Measurements from ENCODE around the gene TTYH3.
"Not testable (repeated sequence)": the region's sequence is repeated elsewhere in the genome, so short reads cannot be mapped to it uniquely, and the experiment has no call there.

Gene TTYH3

GRCh38 chr7:2666588-2667250 lies 34.9 kb downstream of the TTYH3 start:
- DNase-seq: no peak

- no peak for DNase-seq
Observed at GRCh38 chr7:2667843-2668242, 36.1 kb downstream of the TTYH3 start.

- DNase-seq: no peak
Observed at GRCh38 chr7:2668401-2668800, 36.6 kb downstream of the TTYH3 start.

DNA sequence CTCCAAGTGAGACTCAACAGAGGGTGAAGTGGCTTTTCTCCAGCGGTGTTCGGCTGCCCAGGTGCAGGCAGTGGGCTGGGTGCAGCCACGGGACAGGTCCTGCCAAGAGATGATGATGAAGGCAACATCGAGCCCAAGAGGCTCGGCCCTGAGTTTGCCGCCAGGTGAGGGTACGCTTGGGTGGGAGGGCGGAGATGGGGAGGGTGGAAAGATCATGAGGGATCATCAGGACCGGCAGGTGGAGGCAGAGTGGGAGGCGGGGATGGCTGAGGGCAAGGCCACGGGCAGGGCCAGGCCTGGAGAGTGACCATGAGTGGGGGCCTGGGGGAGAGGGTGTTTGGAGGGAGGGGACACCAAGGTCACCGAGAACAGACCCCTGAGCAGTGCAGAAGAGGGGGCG lies 38.4 kb downstream of the TTYH3 start:
- no peak for DNase-seq

DNA sequence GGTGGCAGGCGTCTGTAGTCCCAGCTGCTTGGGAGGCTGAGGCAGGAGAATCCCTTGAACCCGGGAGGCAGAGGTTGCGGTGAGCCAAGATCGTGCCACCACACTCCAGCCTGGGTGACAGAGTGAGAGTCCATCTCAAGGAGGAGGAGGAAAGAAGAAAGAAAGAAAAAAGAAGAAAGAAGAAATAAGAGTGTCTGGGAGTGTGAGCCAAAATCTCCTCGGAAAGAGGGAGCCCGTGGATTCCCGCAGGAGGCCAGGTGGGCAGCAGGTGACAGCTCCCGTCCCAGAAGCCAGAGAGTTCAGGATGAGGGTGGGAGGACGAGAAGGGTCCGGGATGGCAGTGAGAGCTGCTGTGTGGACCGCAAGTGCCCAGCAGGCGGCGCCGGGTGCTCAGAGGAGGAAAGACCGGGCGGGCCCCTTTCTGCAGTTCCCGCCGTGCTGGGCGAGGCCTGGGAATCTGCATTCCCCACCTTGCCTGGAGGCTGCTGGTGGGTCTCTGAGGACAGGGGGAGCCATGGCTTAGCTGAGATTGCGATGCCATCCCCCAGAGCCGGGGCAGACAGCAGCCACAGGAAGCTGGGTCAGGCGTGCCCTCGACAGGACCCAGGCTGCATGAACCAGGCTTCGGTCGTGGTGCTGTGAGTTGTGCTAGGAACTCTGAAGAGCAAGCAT lies 39.1 kb downstream of the TTYH3 start:
- no peak for DNase-seq

DNA sequence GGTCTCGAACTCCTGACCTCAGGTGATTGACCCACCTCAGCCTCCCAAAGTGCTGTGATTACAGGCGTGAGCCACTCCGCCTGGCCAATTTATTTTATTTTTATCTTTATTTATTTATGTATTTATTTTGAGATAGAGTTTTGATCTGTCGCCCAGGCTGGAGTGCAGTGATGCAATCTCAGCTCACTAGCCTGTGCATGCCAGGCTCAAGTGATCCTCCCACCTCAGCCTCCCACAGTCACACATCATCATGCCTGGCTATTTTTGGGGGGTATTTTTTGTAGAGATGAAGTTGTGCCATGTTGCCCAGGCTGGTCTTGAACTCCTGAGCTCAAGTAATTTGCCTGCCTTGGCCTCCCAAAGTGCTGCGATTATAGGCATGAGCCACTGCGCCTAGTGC lies 41.4 kb downstream of the TTYH3 start:
- not testable (repeated sequence) for DNase-seq

DNA sequence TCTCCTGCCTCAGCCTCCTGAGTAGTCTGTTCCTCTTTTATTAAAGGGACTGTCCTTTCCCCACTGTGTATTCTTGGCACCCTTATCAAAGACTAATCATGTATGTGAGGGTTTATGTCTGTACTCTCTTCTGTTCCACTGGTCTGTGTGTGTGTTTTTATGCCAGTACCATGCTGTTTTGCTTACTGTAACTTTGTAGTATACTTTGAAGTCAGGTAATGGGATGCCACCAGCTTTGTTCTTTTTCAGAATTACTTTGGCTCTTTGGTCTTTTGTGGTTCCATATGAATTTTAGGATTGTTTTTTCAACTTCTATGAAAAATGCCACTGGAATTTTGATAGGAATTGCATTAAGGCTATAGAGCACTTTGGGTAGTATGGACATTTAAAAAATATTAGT lies 42.1 kb downstream of the TTYH3 start:
- no peak for DNase-seq

DNA sequence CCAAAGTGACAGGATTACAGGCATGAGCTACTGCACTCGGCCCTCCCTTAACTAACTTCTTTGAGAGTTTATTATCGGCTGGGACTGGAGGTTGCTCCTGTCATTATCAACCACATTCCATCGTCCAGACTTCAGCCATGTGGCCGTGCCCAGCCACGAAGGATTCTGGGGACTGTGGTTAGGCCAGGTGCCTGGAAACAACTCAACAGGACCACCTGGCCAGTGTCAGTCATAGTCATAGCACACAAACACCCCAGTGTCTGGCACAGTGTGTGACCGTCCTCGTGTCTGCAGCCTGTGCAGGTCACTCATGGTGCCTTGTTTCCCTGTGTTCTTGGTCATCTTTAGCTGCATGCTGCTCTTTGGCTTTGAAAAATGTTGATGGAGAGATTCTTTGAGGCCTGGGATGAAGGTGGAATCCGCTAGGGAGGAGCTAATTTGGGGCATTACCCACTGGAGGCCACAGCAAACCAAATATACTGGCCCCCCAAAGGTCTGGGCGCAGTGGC lies 43.5 kb downstream of the TTYH3 start:
- no peak for DNase-seq

GRCh38 chr7:2676576-2676975 lies 44.8 kb downstream of the TTYH3 start:
- DNase-seq: not testable (repeated sequence)

DNA sequence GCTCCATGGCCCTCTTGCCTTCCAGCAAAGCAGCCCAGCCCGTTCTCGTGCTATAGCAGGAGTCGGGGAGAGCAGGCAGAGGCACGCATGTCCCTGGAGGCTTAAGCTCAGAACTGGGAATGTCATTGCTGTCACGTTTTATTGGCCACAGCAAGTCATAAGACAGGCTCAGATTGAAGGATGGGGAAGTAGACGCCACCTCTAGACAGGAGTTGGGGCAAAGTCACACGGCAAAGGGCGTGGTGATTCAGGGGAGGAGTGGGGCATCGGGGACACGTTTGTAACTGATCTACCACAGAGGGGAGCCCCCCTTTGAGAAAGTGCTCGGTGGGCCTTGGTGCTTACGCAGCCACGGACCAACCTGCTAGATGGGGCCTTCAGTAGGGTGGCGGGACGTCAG lies 46.7 kb downstream of the TTYH3 start:
- not testable (repeated sequence) for DNase-seq

- DNase-seq: not testable (repeated sequence)
Observed at GRCh38 chr7:2679135-2680127, 47.6 kb downstream of the TTYH3 start.

- DNase-seq: no peak
Observed at GRCh38 chr7:2680256-2680655, 48.5 kb downstream of the TTYH3 start.

- DNase-seq: peak; percentile 34
Observed at GRCh38 chr7:2680792-2681490, 49.2 kb downstream of the TTYH3 start.

DNA sequence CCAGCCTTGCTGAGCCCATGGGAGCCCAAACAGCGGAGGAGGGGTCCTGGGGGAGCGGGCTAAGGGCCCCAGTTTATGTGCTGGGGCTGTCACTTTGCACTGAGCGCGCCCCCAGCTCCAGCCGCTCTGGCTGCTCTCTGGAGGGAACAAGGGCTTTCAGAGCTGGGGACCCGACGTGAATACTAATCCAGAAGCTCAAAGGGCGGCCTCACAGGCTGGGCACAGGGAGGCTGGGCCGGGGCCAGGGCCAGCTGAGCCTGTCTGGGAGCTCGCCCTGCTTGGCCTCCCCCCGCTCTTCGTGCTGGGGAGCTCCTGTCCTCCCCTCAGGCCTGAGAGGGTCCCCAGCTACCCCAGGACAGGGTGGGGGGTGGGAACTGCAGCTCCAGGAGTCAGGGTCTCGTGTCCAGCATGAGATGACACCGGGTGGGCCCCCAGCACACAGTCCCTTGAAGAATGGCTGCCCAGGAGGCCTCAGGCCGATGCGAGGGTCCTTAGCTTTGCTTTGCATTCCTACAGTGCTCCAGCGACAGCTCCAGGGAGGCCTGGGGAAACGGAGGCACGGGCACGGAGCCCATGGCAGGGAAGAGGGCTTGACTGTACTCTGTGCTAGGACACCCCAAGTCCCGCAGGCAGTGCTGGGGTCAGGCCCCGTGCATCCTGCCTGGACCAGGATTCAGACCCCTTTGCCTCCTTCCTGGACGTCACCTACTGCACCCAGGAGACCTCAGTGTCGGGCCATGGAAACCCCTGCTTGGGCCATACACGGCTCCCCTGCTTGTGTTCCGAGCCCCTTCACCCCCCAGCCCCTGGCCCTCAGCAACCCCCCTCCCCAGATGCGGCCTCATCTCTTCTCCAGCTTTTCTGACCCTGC lies 50.4 kb downstream of the TTYH3 start:
- DNase-seq: no peak

DNA sequence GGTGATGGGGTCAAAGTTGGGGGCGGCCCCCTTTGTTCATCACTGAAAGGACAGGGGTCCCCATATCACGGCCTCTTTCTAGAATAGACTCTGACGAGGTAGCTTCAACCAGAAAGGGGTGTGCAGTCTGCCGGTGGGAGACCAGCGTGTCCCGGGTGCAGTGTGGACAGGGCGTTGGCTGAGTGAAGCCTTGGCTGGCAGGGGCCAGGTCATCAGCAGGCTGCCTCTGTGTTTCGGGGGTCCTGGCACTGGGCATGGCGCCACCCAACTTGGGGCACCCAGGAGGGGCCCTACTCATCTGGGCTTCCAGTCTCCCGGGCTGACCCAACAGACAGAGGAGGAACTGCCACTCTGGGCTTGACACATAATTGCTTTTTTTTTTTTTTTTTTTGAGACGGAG lies 52.7 kb downstream of the TTYH3 start:
- DNase-seq: no peak

DNA sequence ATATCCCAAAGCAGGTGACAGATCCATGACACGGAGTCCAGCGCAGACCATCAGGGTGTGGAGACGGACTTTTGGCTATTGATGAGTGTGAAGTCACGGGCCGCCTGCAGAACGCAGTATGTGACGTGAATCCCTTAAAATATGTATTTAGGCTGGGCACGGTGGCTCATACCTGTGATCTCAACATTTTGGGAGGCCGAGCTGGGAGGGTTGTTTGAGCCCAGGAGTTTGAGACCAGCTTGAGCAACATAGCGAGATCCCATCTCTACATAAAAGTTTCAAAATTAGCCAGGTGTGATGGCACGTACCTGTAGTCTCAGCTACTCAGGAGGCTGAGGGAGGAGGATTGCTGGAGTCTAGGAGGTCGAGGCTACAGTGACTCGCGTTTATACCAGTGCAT lies 54.3 kb downstream of the TTYH3 start:
- DNase-seq: no peak

DNA sequence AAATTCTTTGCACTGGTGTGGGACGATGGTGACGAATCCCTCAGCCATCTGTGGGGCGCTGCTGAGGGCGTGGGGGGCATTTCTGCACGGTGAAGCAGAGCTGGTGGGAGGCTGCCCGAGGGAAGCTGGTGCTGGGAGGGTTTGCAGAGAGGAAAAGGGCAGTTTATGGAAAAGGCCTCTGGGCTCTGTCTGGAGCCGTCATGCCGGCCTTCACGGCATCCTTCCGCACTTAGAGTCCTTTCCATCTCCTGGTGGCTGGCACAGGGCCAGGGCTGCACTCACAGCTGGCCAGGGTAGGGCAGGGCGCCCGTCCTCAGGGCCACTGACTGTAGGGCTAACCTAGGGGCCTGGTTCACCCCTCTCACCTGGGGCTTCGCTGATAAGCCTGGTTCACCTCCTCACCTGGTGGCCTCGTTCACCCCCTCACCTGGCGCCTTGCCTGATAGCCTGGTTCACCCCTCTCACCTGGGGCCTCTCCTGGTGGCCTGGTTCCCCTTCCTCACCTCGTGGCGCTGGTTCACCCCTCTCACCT lies 55.6 kb downstream of the TTYH3 start:
- no peak for DNase-seq

- DNase-seq: no peak
Observed at GRCh38 chr7:2687881-2688318, 56.1 kb downstream of the TTYH3 start, which contains the start of gene AMZ1. TSS of gene AMZ1 (plus strand) at chr7:2688202. CDS start at chr7:2700452, 12,250 bp downstream.

GRCh38 chr7:2688409-2689342 lies 56.9 kb downstream of the TTYH3 start:
- no peak for DNase-seq

DNA sequence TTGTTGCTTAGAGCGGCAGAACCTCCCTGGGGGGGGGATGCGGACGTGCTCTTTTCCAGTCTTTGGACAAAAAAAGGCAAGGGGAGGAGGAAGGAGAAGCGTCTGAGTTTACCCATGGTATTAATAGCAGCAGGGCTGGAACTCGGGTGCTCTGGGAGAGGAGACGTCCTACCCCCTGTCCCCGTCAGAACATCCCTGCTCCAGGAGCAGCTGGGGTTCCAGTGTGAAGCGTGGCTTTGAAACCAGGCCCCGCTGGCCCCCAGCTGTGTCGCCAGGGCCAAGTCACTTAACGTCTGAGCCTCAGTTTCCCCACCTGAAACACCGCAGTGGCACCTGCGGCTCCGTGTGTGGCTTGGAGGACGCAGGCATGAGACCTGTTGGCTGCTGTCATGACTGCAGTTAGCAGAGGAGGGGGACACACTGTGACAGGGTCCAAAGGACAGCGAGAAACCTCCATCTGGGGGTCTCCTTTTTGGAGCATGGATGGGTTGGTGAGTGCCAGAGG lies 57.6 kb downstream of the TTYH3 start:
- no peak for DNase-seq
